GM18507 (cell line): Measurements from ENCODE around the gene RASA3.

Source experiments
- DNase-seq: peaks from one replicate; pipeline ENCODE4 v3.0.0; 2011; ENCODE audit warnings: low read depth; ENCODE audit not compliant: insufficient read length; ENCODE audit errors: extremely low spot score
- FAIRE-seq: peaks from 2 replicates; lab custom pipeline; 2011; peaks lifted over from hg19 to GRCh38; lab: Jason Lieb, UNC

The RASA3 gene

DNA sequence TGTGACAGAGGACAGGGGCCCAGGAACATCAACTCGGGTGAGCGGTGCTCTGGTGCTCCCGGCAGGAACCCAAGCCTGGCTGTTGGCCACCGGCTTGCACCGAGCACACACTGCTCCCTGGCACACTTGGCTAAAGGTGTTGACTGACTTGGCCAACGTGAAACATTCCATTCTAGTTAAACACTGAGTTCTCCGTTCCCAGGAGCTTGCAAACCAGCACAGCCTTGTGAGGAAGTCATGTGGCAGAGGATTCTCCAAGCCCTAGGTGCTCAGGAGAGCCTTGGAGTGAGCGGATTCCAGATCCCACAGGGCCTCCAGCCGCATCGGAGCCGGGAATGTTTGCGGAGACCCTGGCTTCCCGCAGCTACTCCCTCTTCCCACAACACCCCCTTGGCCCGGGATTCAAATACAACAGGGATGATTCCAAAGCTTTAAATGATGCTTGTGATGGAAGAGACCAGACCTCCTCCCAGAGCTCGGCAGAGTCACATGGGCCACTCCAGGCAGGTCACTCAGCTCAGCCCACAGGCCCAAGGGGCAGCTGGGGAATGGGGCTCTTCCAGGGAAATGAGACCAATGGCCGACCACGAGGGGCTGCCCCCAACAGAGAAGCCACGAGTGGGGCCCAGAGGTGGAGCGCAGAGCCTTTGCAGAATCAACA, 161.5 kb downstream of the RASA3 start:
- DNase-seq, result no peak
- no peak for FAIRE-seq

DNA sequence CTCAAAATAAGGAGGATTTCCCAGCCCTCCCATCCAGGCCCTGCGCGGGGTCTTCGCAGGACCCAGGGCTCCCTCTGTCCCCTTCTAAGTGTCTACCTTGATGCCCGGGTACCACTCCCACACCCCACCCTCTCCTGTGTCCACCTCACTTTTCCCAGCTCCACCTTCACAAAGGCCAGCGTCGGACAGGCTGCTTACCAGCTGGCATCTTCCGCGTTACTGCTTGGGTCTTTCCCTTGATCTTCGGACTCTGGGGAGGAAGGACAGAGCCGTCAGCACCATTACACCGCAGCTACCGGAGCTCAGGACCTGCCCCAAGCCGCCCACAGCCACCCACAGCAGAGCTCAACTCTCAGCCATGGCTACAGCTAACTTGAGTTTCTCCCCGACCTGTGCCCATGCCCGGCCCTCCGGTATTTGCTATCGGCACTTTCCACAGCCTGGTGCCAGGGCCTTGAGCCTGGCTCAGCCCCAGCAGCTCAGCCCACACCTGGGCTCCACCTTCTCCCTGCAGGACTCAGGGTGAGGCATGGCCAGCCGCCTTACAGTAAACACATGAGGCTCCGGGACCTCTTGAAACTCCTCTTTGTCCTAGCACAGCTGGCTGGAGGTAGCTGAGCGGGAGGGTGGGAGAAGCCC, 162.3 kb downstream of the RASA3 start:
- DNase-seq (no peak), FAIRE-seq (no peak)

DNA sequence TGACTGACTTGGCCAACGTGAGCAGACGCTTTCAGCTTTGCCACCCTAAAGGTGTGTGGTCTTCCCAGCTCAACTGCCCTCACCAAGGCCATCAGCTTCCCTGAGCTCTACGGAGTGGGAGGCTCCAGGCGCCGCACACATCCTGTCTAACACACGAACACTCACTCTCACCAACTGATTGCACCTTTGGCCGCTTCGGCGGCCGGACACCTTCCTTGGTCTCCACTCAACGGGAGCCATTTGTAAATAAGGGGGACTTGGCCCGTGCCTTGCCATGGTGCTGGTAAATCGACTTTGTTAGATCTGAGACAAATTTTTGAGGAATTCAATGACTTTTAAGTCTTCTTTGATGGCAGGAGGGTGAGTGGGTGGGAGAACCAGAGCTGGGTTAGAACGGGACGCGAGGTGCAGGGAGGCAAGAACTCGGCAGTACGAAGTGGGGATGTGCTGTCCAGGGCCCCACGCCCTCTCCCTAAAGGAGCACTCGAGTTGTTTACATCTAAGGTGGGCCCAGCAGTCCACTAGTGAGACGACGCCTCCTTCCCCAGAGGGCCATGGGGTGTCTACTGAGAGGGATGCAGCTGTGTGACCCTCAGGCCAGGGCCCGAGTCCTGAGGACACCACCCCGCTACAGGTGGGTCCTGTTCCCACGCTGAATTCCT, 163.0 kb downstream of the RASA3 start:
- FAIRE-seq (no peak), DNase-seq (no peak)

DNA sequence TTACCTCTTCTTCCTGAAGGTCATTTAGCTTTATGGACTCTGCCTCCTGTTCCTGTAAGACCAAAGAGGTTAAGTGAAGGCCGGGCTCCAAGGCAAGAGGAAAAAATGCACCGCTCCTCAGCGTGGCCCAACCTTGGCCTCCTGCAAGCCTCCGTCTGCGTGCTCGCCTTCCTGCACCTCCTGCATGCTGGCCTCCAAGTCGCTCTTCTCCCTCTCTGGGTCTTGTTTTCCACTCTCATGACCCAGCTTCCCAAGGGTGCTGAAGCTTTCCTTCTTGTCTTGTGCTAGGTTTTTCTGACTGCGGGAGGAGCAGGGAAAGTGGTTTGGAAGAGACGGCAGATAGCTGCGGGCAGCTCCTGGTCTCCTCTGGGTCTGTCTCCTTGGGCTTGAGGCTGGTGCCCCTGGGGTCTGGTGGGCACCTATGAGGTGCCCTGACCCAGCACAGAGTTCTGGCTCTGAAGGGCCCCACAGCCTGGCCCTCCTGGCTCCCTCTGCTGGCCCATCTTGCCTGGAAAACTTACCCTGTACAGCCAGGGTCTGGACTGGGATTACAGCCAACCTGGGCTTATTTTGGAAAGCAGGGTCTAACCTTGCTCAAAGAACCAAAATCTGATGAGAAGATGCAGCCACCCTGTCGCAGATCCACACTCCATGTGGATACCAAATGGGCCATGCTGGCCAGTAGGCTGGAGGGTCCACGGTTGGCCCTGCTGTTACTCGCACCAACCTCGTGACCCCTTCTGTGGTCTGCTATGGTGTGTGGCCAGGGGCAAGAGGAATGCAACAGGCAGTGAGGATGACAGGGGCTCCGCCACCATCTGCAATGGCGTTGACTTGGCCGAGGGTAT, 163.7 kb downstream of the RASA3 start:
- no peak for DNase-seq
- FAIRE-seq, result no peak

DNA sequence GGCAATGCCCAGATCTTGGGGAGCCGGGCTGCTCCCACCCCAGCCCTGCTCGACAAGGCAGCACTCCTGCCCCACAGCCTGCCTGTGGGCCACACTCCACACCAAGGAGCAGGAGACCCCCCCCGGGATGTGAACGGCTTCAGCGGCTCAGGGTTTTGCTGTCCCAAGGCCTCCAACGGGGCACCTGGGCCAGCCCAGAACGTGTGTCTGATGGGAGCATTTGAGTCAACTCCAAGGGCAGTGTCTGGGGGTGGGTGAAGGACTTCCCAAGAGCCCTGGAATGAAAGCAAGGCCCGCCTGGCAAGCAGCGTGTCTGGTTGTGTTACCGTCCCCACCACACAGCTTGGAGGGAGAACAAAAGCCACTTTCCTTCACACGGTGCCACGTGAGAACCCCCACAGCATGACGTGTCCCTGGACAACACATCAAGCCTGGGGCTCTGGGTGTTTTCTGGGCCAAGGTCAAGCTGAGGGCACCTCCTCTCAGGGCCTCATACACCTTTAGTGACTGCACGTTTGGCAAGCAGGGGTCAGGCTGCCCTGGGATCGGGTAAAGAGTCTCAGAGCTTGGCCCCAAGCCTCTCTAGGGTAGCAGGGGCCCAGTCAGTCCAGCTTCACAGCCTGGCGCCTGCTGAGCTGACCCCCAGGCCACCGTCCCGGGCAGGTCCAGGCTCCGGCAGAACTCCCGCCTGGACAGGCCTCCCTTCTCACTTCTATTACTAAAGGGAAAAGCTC, 164.5 kb downstream of the RASA3 start:
- FAIRE-seq (no peak), DNase-seq (no peak)

DNA sequence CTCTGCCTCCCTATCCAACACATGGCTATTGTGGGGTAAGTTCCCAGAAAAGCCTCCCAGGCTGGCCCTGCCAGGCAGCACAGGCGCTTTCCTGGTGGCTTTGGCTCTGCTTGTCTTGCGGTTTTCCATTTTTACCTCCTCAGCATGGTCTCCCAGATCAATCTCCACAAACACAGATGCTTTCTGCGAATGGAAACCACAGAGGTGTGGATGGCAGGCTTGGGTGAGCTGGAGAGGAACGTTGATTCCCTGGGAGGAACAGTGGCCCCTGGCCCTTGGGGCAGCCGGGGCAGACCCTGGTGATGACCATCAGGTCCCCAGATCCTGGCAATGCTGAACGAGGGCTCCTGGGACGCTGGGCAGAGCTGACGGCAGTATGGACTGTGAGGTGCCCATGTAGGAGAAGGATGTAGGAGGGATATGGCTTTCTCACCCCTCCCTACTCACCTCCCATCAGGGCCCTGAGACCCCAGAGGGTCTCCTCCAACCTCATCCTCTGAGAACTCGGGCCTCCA, 165.2 kb downstream of the RASA3 start:
- FAIRE-seq (no peak), DNase-seq (no peak)

DNA sequence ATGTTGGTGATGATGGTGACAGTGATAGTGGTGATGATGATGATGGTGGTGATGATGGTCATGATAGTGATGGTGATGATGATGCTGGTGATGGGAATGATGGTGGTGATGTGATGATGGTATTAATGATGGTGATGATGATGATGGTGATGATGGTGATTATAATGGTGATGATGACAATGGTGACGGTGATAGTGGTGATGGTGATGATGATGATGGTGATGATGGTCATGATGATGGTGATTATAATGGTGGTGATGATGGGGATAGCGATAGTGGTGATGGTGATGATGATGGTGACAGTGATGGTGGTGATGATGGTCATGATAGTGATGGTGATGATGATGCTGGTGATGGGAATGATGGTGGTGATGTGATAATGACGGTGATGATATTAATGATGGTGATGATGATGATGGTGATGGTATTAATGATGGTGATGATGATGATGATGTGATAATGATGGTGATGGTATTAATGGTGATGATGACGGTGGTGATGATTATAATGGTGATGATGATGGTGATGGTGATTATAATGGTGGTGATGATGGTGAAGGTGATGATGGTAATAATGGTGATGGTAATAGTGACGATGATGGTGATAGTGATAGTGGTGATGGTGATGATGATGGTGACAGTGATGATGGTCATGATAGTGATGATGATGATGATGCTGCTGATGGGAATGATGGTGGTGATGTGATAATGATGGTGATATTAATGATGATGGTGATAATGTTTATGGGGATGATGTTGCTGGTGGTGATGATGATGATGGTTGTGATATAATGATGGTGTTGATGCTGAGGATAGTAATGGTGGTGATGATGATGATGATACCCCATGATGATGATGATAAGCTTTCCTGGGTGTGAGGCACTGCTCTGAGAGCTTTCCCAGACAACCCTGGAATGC, 166.2 kb downstream of the RASA3 start:
- DNase-seq (no peak), FAIRE-seq (no peak)

DNA sequence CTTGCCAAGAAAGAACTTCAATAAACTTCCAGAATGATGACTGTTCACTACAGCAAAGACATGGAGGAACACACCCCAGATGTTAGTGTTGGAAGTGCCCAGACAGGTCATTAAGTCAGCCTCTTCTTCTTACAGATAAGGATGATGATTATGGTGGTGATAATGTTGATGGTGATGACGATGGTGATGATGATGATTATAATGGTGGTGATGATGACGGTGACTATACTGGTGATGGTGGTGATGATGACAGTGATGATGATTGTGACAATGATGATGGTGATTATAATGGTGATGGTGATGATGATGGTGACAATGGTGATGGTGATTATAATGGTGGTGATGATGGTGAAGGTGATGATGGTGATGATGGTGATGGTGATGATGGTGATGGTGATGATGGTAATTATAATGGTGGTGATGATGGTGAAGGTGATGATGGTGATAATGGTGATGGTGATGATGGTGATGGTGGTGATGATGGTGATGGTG, 167.0 kb downstream of the RASA3 start:
- FAIRE-seq (no peak), DNase-seq (no peak)

DNA sequence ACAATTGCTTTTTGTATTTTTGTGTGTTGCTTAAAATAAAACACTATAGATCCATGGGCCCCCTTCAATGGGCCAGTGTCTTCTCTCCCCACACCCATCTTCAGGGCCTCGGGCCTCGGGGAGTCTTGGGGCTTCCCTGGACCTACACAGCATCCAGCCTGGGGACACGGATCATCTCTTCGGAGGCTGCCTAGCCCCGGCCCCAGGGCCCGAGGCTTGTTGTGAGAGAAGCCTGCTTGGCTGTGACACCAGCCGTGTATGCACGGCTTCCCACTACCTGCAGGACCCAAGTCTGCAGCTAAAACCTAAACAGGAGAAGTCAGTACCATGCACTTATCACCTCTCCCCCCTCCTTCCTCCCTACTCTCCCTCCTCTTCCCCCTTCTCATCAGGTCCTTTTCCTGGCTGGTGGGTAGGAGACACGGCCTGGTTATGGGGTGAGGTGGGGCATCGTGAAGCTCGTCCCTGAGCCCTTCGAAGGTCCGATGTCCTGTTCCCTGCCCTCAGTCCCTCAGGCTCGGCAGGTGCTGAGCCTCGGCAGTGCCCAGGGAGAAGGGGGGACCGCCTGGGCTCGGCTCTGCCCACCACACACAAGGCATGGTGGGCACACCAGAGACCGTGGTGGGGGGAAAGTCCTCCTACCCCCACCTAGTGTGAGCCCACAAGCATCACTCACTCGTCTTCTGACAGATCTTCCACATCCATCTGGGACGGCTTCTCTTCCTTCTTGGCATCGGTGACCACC, 168.0 kb downstream of the RASA3 start:
- DNase-seq, result no peak
- FAIRE-seq, result no peak

DNA sequence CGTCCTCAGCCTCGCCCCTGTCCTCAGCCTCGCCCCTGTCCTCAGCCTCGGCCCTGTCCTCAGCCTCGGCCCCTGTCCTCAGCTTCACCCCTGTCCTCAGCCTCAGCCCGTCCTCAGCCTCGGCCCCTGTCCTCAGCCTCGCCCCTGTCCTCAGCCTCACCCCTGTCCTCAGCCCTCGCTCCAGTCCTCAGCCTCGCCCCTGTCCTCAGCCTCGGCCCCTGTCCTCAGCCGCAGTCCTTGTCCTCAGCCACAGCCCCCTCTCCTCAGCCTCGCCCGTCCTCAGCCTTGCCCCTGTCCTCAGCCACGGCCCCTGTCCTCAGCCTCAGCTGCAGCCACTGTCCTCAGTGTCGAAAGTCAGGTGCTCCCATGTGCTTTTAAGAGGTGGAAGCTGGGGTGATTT, 169.0 kb downstream of the RASA3 start:
- FAIRE-seq, result no peak

DNA sequence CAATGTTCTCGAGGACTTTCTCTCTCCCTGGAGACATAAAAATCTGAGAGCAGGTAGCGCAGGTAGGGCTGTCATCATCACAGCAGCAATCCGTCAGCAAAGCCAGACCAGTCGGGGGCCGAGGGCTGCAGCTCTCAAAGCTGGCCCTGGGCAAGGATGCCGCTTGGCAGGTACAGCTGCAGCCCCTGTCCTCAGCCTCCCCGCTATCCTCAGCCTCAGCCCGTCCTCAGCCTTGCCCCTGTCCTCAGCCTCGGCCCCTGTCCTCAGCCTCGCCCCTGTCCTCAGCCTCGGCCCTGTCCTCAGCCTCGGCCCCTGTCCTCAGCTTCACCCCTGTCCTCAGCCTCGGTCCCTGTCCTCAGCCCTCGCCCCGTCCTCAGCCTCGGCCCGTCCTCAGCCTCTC, 169.4 kb downstream of the RASA3 start:
- FAIRE-seq (no peak), DNase-seq (no peak)

More for the DNA sequence above, 169.0 kb downstream of the RASA3 start:
- DNase-seq, result no peak

DNA sequence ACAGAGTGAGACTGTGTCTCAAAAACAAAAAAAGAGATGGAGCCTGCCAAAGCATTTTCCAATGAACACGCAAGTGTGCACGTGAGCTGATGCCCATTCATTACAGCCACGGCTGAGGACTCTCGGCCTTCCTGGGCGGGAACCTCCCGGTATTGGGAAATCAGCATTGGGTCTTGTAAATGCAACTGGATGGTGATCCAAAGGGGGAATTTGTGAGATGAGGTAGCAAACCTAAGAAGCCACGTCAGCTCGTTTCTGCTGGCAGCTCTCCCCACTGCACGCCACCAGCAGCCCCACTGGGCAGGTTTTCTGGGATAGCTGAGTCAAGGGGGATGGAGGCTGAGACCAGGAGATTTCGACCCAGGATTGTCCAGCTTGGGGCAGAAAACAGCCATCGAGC, 170.0 kb downstream of the RASA3 start:
- DNase-seq, result no peak
- no peak for FAIRE-seq

DNA sequence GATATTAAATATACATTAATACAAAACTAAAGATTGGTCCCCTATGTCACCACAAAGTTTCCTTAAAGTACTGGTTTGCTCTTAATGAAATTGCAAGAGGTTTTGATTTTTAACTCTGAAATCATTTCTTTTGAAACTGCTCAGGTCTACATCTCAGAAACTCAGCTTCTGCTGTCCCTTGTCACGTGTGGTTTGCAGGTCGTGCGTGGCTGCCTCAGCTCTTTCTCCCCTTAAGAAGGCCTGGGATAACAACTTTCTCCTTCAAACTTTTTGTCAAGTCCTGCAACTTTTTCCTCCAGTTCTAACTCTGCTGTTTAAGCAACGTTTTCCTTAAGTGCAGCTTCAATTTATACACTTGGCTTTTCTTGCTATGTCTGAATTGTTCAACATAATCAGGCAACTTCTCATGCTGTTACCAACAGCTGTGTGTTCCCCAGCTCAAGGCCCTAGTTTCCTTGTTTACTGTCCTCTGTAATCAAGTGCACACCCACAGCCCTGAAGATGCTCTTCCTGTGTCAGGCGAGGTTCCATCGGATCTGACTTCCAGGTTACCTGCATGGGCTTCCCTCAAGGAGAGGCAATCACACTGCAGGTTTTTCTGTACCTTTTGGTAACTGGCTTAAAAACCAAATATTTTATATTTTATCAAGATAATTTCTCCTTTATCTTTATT, 172.0 kb downstream of the RASA3 start:
- FAIRE-seq (no peak), DNase-seq (no peak)

DNA sequence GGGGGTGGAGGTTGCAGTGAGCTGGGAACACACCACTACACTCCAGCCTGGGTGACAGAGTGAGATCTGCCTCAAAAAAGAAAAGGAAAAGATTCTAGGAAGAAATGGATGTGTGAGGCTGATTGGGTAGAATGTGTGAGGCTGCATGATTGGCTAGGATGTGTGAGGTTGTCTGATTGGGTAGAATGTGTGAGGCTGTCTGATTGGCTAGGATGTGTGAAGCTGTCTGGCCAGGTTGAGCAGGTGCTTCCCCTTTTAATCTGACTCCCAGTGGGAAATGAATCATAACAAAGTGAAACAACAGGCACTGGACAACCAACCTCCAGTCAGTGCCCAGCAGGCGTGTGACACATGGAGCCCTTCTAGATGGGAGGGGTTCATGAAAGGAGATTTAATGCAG, 173.2 kb downstream of the RASA3 start:
- DNase-seq, result no peak
- FAIRE-seq, result no peak

DNA sequence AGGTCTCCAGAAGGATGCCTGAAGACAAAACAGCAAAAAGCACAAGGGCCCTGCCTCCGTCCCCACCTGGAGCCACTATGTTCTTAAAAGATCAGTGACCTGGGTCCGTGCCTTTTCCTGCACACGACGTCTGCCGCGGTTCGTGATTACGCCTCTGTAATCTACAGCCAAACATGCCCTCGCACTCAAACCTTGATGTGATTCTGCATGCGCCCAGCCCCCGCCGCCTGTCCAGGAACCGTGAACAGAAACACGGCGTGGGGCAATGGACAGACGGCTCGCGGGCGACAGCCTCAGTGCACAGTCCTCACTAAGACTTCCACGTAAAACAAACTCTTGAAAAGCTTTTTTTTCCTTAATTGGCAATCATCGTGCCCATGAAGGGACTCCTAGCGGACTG, 174.1 kb downstream of the RASA3 start:
- no peak for FAIRE-seq

DNA sequence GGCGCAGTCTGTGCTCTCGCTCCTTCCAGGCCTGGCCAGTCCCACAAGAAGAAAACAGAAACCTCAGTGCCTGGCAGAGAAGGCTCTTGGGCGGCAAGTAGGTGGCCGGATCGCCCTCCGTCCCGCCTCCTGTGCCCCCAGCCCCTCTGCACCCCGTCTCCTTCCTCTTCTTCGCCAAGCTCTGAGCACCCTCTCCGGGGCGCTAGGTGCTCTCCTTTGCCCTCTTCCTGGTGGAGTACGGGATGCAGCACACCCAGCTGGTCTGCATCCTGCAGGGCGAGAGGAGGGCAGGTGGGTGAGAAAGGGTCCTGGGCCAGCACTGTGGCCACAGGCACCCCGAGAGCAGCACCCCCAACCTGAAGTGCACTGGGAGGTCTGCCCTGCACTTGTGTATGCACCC, 175.9 kb downstream of the RASA3 start:
- FAIRE-seq, result no peak

More for the DNA sequence above, 174.1 kb downstream of the RASA3 start:
- DNase-seq, result no peak

DNA sequence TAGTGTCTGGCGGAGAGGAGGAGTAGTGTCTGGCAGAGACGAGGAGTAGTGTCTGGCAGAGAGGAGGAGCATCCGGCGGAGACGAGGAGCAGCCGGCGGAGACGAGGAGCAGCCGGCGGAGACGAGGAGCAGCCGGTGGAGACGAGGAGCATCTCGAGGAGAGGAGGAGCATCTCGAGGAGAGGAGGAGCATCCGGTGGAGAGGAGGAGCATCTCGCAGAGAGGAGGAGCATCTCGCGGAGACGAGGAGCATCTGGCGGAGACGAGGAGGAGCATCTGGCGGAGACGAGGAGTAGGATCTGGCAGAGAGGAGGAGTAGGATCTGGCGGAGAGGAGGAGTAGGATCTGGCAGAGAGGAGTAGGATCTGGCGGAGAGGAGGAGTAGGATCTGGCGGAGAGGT, 176.7 kb downstream of the RASA3 start:
- FAIRE-seq, result no peak
- DNase-seq, result no peak

More for the DNA sequence above, 175.9 kb downstream of the RASA3 start:
- no peak for DNase-seq
